Activated CD4-positive, alpha-beta memory T cell treated with anti-CD3 and anti-CD28 coated beads for 36 hours (primary cell): Measurements from ENCODE around the gene NEDD9. TPM values are rescaled to one million over a fixed set of nuclear protein-coding genes. Genes with fewer than 3 reads are reported as not detected.

Experiments
- CTCF ChIA-PET: fragments of 350-600 bp; sonication (Branson Sonifier 250); formaldehyde crosslinking; loops from one replicate; lab custom pipeline; 2021; ENCODE audit warnings: antibody characterized with exemption, inconsistent platforms; lab: Charles Lee
- POLR2A ChIA-PET: fragments of 350-600 bp; sonication (Branson Sonifier 250); formaldehyde crosslinking; loops from one replicate; lab custom pipeline; 2021; ENCODE audit warnings: antibody characterized with exemption; lab: Charles Lee
- DNase-seq: peaks from one replicate; pipeline ENCODE4 v3.0.0-alpha.2; 2020
- H3K27ac Mint-ChIP-seq: one replicate; pipeline ENCODE4 v1.8.0; 2021; ENCODE audit warnings: mixed read lengths
- H3K27me3 Mint-ChIP-seq: one replicate; pipeline ENCODE4 v1.8.0; 2021; ENCODE audit warnings: mixed read lengths
- H3K36me3 Mint-ChIP-seq: one replicate; pipeline ENCODE4 v1.8.0; 2021; ENCODE audit warnings: mixed read lengths
- H3K4me1 Mint-ChIP-seq: one replicate; pipeline ENCODE4 v1.8.0; 2021; ENCODE audit warnings: low read depth, mixed read lengths
- H3K4me3 Mint-ChIP-seq: one replicate; pipeline ENCODE4 v1.8.0; 2021; ENCODE audit warnings: mild to moderate bottlenecking, mixed read lengths
- H3K9me3 Mint-ChIP-seq: one replicate; pipeline ENCODE4 v1.8.0; 2021; ENCODE audit warnings: mixed read lengths
- intact Hi-C: fragments of 100-400 bp; cut with micrococcal nuclease; formaldehyde crosslinking; loops from one replicate; pipeline ENCODE4 v1.15.1; 2023
- total RNA-seq, 2 experiments: library from RNA; stranded (reverse); gene quantifications; one replicate each; pipeline ENCODE4 v1.2.3, GENCODE V29; 2021

NEDD9 gene
- total RNA-seq, 2 experiments from 2014 or later, result 26.6 to 31.5 TPM

- H3K4me1 Mint-ChIP-seq, result peaks cover 13% of the 10 kb centered on the region
- intact Hi-C loops, result loop anchor here (1.0 to 5.0 kb wide), 5 partner anchors 29 to 432 kb away; partner anchors contain the start of gene SMIM13
- no peaks in the 10 kb centered on the region for H3K27me3 Mint-ChIP-seq
- H3K27ac Mint-ChIP-seq, result no peak overlapping the region
- no peak overlapping the region for H3K4me3 Mint-ChIP-seq
- POLR2A ChIA-PET, result interaction anchor here (1.3 kb wide), 1 partner anchor 353 kb away, joined by 3 read pairs; no protein-coding TSS in a partner anchor
- H3K9me3 Mint-ChIP-seq, result no peaks in the 10 kb centered on the region
- CTCF ChIA-PET, result interaction anchor here (0.7 to 3.6 kb wide), 18 partner anchors 12 to 357 kb away, joined by 3 to 131 read pairs (median 4); partner anchors contain the start of genes ERVFRD-1 and NEDD9
- DNase-seq, result peak; percentile 34
- no peaks in the 10 kb centered on the region for H3K36me3 Mint-ChIP-seq
These were observed 88.8 kb downstream of the NEDD9 start for GRCh38 chr6:11143394-11144371.

- POLR2A ChIA-PET, result no interaction called here
- no peaks in the 10 kb centered on the region for H3K27me3 Mint-ChIP-seq
- H3K4me1 Mint-ChIP-seq, result peaks cover 16% of the 10 kb centered on the region
- CTCF ChIA-PET, result interaction anchor here (0.9 to 3.6 kb wide), 4 partner anchors 14 to 358 kb away, joined by 3 to 131 read pairs (median 12); no protein-coding TSS in a partner anchor
- H3K9me3 Mint-ChIP-seq, result no peaks in the 10 kb centered on the region
- H3K27ac Mint-ChIP-seq, result no peak overlapping the region
- H3K4me3 Mint-ChIP-seq, result no peak overlapping the region
- no peak for DNase-seq
- intact Hi-C loops, result loop anchor here (5.0 kb wide), 1 partner anchor 190 kb away; no protein-coding TSS in a partner anchor
- H3K36me3 Mint-ChIP-seq, result no peaks in the 10 kb centered on the region
These were observed 90.0 kb downstream of the NEDD9 start for GRCh38 chr6:11142296-11143027.

GRCh38 chr6:11141295-11141694, 91.2 kb downstream of the NEDD9 start:
- intact Hi-C loops, result loop anchor here (5.0 kb wide), 1 partner anchor 189 kb away; no protein-coding TSS in a partner anchor
- H3K36me3 Mint-ChIP-seq, result no peaks in the 10 kb centered on the region
- H3K4me3 Mint-ChIP-seq, result no peak overlapping the region
- CTCF ChIA-PET, result interaction anchor here (0.6 kb wide), 1 partner anchor 355 kb away, joined by 3 read pairs; no protein-coding TSS in a partner anchor
- H3K27me3 Mint-ChIP-seq, result no peaks in the 10 kb centered on the region
- DNase-seq, result no peak
- no peak overlapping the region for H3K27ac Mint-ChIP-seq
- H3K9me3 Mint-ChIP-seq, result no peaks in the 10 kb centered on the region
- peaks cover 16% of the 10 kb centered on the region for H3K4me1 Mint-ChIP-seq
- POLR2A ChIA-PET, result no interaction called here

- ChIA-PET CTCF (no interaction called here), POLR2A (no interaction called here)
- no peak for DNase-seq
- intact Hi-C loops, result loop anchor here (5.0 kb wide), 1 partner anchor 188 kb away; no protein-coding TSS in a partner anchor
- Mint-ChIP-seq H3K4me3 (no peak overlapping the region), H3K4me1 (peaks cover 16% of the 10 kb centered on the region), H3K9me3 (no peaks in the 10 kb centered on the region), H3K27me3 (no peaks in the 10 kb centered on the region), H3K27ac (no peak overlapping the region), H3K36me3 (peaks cover 4% of the 10 kb centered on the region)
These were observed 92.4 kb downstream of the NEDD9 start for GRCh38 chr6:11140056-11140455.

GRCh38 chr6:11139051-11139960, 93.2 kb downstream of the NEDD9 start:
- CTCF ChIA-PET, result interaction anchor here (1.0 kb wide), 1 partner anchor 357 kb away, joined by 3 read pairs; no protein-coding TSS in a partner anchor

GRCh38 chr6:11136809-11137208, 95.7 kb downstream of the NEDD9 start:
- no peak for DNase-seq
- H3K27ac Mint-ChIP-seq, result no peak overlapping the region
- H3K36me3 Mint-ChIP-seq, result peaks cover 8% of the 10 kb centered on the region
- H3K27me3 Mint-ChIP-seq, result no peaks in the 10 kb centered on the region
- H3K9me3 Mint-ChIP-seq, result no peaks in the 10 kb centered on the region
- POLR2A ChIA-PET, result no interaction called here
- intact Hi-C loops, result no loop called here
- H3K4me1 Mint-ChIP-seq, result peaks cover 14% of the 10 kb centered on the region
- CTCF ChIA-PET, result interaction anchor here (3.4 kb wide), 1 partner anchor 359 kb away, joined by 17 read pairs; no protein-coding TSS in a partner anchor
- H3K4me3 Mint-ChIP-seq, result no peak overlapping the region

More at GRCh38 chr6:11139051-11139960, 93.2 kb downstream of the NEDD9 start:
- Mint-ChIP-seq H3K4me1 (peaks cover 14% of the 10 kb centered on the region), H3K27ac (no peak overlapping the region), H3K36me3 (peaks cover 8% of the 10 kb centered on the region), H3K4me3 (no peak overlapping the region), H3K9me3 (no peaks in the 10 kb centered on the region), H3K27me3 (no peaks in the 10 kb centered on the region)
- intact Hi-C loops, result no loop called here
- no peak for DNase-seq
- POLR2A ChIA-PET, result no interaction called here

Other genes with a start within 250 kb of the NEDD9 start
- not detected for gene ELOVL2, start 188.4 kb downstream of the NEDD9 start, total RNA-seq
- gene SMIM13, start 138.8 kb downstream of the NEDD9 start, total RNA-seq, result 1 to 10 TPM; 7.2 to 9.5 TPM
- gene ERVFRD-1, start 120.9 kb downstream of the NEDD9 start, total RNA-seq, result not detected